ENCODE measurements around the gene SYNJ1. TPM values are rescaled to one million over a fixed set of nuclear protein-coding genes. Genes with fewer than 3 reads are reported as not detected.
A peak's percentile ranks its signal among the peaks of the same experiment; 100 is the strongest.

Gene SYNJ1
- total and polyA plus RNA-seq, 2 of the 13 experiments (the other 11 are each of a cell fraction or from before 2014, with no cell fraction given) = 2.0 to 2.7 TPM

- TF ChIP-seq PATZ1 (CRISPR knock-in tag; IDR thresholded peaks at IDR 0.05) (peak; percentile 83), PBX2 (CRISPR knock-in tag; IDR thresholded peaks at IDR 0.05) (no peak), ZNF142 (CRISPR knock-in tag; IDR thresholded peaks at IDR 0.05) (peak; percentile 21; the same call in 1 of the 2 replicates), ZNF543 (CRISPR knock-in tag; IDR thresholded peaks at IDR 0.05) (no peak; the same call in 1 of the 2 replicates), ZBTB39 (CRISPR knock-in tag; IDR thresholded peaks at IDR 0.05) (no peak), HOXA7 (CRISPR knock-in tag; IDR thresholded peaks at IDR 0.05) (0 out of 2 replicates have a peak, but pooled peaks have one; percentile 30), MAF1 (CRISPR knock-in tag; IDR thresholded peaks at IDR 0.05; ENCODE audit: borderline replicate concordance) (0 out of 2 replicates have a peak, but pooled peaks have one; percentile 79), ZGPAT (CRISPR knock-in tag; IDR thresholded peaks at IDR 0.05) (peak; percentile 93), ZNF749 (CRISPR knock-in tag; IDR thresholded peaks at IDR 0.05; ENCODE audit: borderline replicate concordance) (0 out of 2 replicates have a peak, but pooled peaks have one; percentile 67), ZNF274 (CRISPR knock-in tag; IDR thresholded peaks at IDR 0.05) (peak; percentile 87), ETV6 (CRISPR knock-in tag; conservative IDR thresholded peaks at IDR 0.05) (no peak; the same call in 1 of the 2 replicates), ZFP82 (CRISPR knock-in tag; IDR thresholded peaks at IDR 0.05; ENCODE audit: borderline replicate concordance) (peak; percentile 92; the same call in 1 of the 2 replicates), MXD1 (CRISPR knock-in tag; IDR thresholded peaks at IDR 0.05) (peak; percentile 94), ZNF773 (CRISPR knock-in tag; IDR thresholded peaks at IDR 0.05; ENCODE audit: borderline replicate concordance) (0 out of 2 replicates have a peak, but pooled peaks have one; percentile 88)
Measured at GRCh38 chr21:32727687-32728455, at the start of gene SYNJ1 (continued).
